ENCODE measurements around the gene RCC2. TPM values are rescaled to one million over a fixed set of nuclear protein-coding genes. Genes with fewer than 3 reads are reported as not detected.

RCC2 gene
- polyA plus RNA-seq, 1 donor: 36.8 TPM

GRCh38 chr1:17441993-17442357 is 2.5 kb upstream of the RCC2 start:
- no peak for DNase-seq

- DNase-seq: no peak
Measured at GRCh38 chr1:17441265-17441992, 2.0 kb upstream of the RCC2 start.

- DNase-seq: no peak
Measured at GRCh38 chr1:17440827-17441168, 1.3 kb upstream of the RCC2 start.

GRCh38 chr1:17440074-17440826 is 773 bp upstream of the RCC2 start:
- no peak for DNase-seq

GRCh38 chr1:17438318-17439249 is 893 bp downstream of the RCC2 start:
- peak; percentile 44 for DNase-seq

GRCh38 chr1:17437580-17438317 is 1.7 kb downstream of the RCC2 start:
- DNase-seq: peak; percentile 66

- no peak for DNase-seq
Measured at GRCh38 chr1:17437260-17437579, 2.3 kb downstream of the RCC2 start.

- DNase-seq: no peak
Measured at GRCh38 chr1:17436380-17437174, 2.9 kb downstream of the RCC2 start.

GRCh38 chr1:17434601-17435000 is 4.9 kb downstream of the RCC2 start:
- DNase-seq: no peak

GRCh38 chr1:17434016-17434415 is 5.5 kb downstream of the RCC2 start:
- no peak for DNase-seq

- no peak for DNase-seq
Measured at GRCh38 chr1:17433261-17433660, 6.2 kb downstream of the RCC2 start.

GRCh38 chr1:17432412-17432811 is 7.1 kb downstream of the RCC2 start:
- DNase-seq: no peak

- DNase-seq: no peak
Measured at GRCh38 chr1:17429183-17429582, 10.3 kb downstream of the RCC2 start.

GRCh38 chr1:17427696-17428660 is 11.5 kb downstream of the RCC2 start:
- DNase-seq: no peak

GRCh38 chr1:17425806-17426600 is 13.5 kb downstream of the RCC2 start:
- DNase-seq: no peak

- DNase-seq: no peak
Measured at GRCh38 chr1:17423781-17424245, 15.7 kb downstream of the RCC2 start.

GRCh38 chr1:17422461-17422860 is 17.0 kb downstream of the RCC2 start:
- no peak for DNase-seq

- no peak for DNase-seq
Measured at GRCh38 chr1:17420391-17420918, 19.0 kb downstream of the RCC2 start.

GRCh38 chr1:17419626-17420328 is 19.7 kb downstream of the RCC2 start:
- DNase-seq: peak; percentile 66
